ENCODE measurements around the gene FRMD4A. TPM values are rescaled to one million over a fixed set of nuclear protein-coding genes. Genes with fewer than 3 reads are reported as not detected.

Gene FRMD4A
- total RNA-seq, 2 donors from 2014 or later: 22.3 to 22.4 TPM

- H3K27me3 Mint-ChIP-seq (ENCODE audit: insufficient read depth): no peaks in the 10 kb centered on the region
- Histone ChIP-seq H3K27ac (ENCODE audit: low read depth, low read length) (no peak overlapping the region), H3K27me3 (ENCODE audit: control insufficient read depth, insufficient read depth, low read length, poor library complexity, severe bottlenecking) (no peaks in the 10 kb centered on the region), H3K4me1 (ENCODE audit: control insufficient read depth, insufficient read depth, low read length) (peaks cover 5% of the 10 kb centered on the region), H3K9me3 (ENCODE audit: control insufficient read depth, low read length) (no peaks in the 10 kb centered on the region), H3K9ac (ENCODE audit: extremely low read depth, low read length, poor library complexity, severe bottlenecking) (no peak overlapping the region), H3K4me3 (ENCODE audit: low read length) (no peak overlapping the region), H3K36me3 (ENCODE audit: control insufficient read depth, insufficient read depth, low read length) (no peaks in the 10 kb centered on the region)
- no peaks in the 10 kb centered on the region for H3K9me3 Mint-ChIP-seq
- peaks cover 8% of the 10 kb centered on the region for H3K4me1 Mint-ChIP-seq
- no peak for TF ChIP-seq CTCF (conservative IDR thresholded peaks at IDR 0.05)
- no peak overlapping the region for H3K27ac Mint-ChIP-seq
- WGBS, 2 experiments (ENCODE audit: insufficient coverage in 1 of 2, insufficient read length in 1 of 2): 73 to 86% methylated on average over 4 to 8 of the region's 8 CpGs
- no peak overlapping the region for H3K4me3 Mint-ChIP-seq
- peak; percentile 79 for DNase-seq
- no peaks in the 10 kb centered on the region for H3K36me3 Mint-ChIP-seq (ENCODE audit: low read depth)
Measured at GRCh38 chr10:13943735-13944398, 386.9 kb downstream of the FRMD4A start.

GRCh38 chr10:13942035-13942434, 388.7 kb downstream of the FRMD4A start:
- TF ChIP-seq CTCF (conservative IDR thresholded peaks at IDR 0.05): no peak
- H3K27ac ChIP-seq (ENCODE audit: low read depth, low read length): no peak overlapping the region
- H3K9me3 ChIP-seq (ENCODE audit: control insufficient read depth, low read length): no peaks in the 10 kb centered on the region
- WGBS, 2 experiments (ENCODE audit: insufficient coverage in 1 of 2, insufficient read length in 1 of 2): 73 to 76% methylated on average over 5 of the region's 5 CpGs
- peaks cover 8% of the 10 kb centered on the region for H3K4me1 Mint-ChIP-seq
- no peak overlapping the region for H3K9ac ChIP-seq (ENCODE audit: extremely low read depth, low read length, poor library complexity, severe bottlenecking)
- H3K27me3 ChIP-seq (ENCODE audit: control insufficient read depth, insufficient read depth, low read length, poor library complexity, severe bottlenecking): no peaks in the 10 kb centered on the region
- H3K27ac Mint-ChIP-seq: no peak overlapping the region
- peaks cover 5% of the 10 kb centered on the region for H3K4me1 ChIP-seq (ENCODE audit: control insufficient read depth, insufficient read depth, low read length)
- H3K9me3 Mint-ChIP-seq: no peaks in the 10 kb centered on the region
- no peak overlapping the region for H3K4me3 ChIP-seq (ENCODE audit: low read length)
- H3K27me3 Mint-ChIP-seq (ENCODE audit: insufficient read depth): no peaks in the 10 kb centered on the region
- H3K36me3 Mint-ChIP-seq (ENCODE audit: low read depth): no peaks in the 10 kb centered on the region
- no peak for DNase-seq
- no peak overlapping the region for H3K4me3 Mint-ChIP-seq
- no peaks in the 10 kb centered on the region for H3K36me3 ChIP-seq (ENCODE audit: control insufficient read depth, insufficient read depth, low read length)

GRCh38 chr10:13939391-13939790, 391.3 kb downstream of the FRMD4A start:
- no peak for TF ChIP-seq CTCF (conservative IDR thresholded peaks at IDR 0.05)
- no peaks in the 10 kb centered on the region for H3K27me3 ChIP-seq (ENCODE audit: control insufficient read depth, insufficient read depth, low read length, poor library complexity, severe bottlenecking)
- peaks cover 11% of the 10 kb centered on the region for H3K9me3 Mint-ChIP-seq
- H3K36me3 Mint-ChIP-seq (ENCODE audit: low read depth): no peaks in the 10 kb centered on the region
- H3K27ac Mint-ChIP-seq: no peak overlapping the region
- no peaks in the 10 kb centered on the region for H3K4me1 Mint-ChIP-seq
- H3K9ac ChIP-seq (ENCODE audit: extremely low read depth, low read length, poor library complexity, severe bottlenecking): no peak overlapping the region
- H3K36me3 ChIP-seq (ENCODE audit: control insufficient read depth, insufficient read depth, low read length): no peaks in the 10 kb centered on the region
- H3K4me1 ChIP-seq (ENCODE audit: control insufficient read depth, insufficient read depth, low read length): no peaks in the 10 kb centered on the region
- peaks cover 2% of the 10 kb centered on the region for H3K27me3 Mint-ChIP-seq (ENCODE audit: insufficient read depth)
- no peak overlapping the region for H3K4me3 ChIP-seq (ENCODE audit: low read length)
- no peaks in the 10 kb centered on the region for H3K9me3 ChIP-seq (ENCODE audit: control insufficient read depth, low read length)
- no peak overlapping the region for H3K4me3 Mint-ChIP-seq
- DNase-seq: no peak
- H3K27ac ChIP-seq (ENCODE audit: low read depth, low read length): no peak overlapping the region

All from endodermal cell (in vitro differentiated cells).